HepG2 (cell line): ENCODE data around the gene MAPK4. TPM values are rescaled to one million over a fixed set of nuclear protein-coding genes. Genes with fewer than 3 reads are reported as not detected.

Experiments
- ELF1 ChIP-seq: sonication (generic); formaldehyde crosslinking; IDR thresholded peaks from 2 replicates; pipeline ENCODE4 v1.4.0; 2020; ENCODE audit warnings: missing genetic modification reagents
- HNRNPL ChIP-seq: fragments of 200-400 bp; formaldehyde crosslinking; IDR thresholded peaks from 2 replicates; pipeline ENCODE4 v1.6.1; 2017; ENCODE audit warnings: mild to moderate bottlenecking, low read depth, low read length
- MTF2 ChIP-seq: sonication (generic); formaldehyde crosslinking; IDR thresholded peaks from 2 replicates; pipeline ENCODE4 v1.5.0; 2020; ENCODE audit warnings: missing genetic modification reagents, borderline replicate concordance
- MYNN ChIP-seq: sonication (generic); formaldehyde crosslinking; IDR thresholded peaks from 2 replicates; pipeline ENCODE4 v1.4.0; 2020; ENCODE audit warnings: mild to moderate bottlenecking, low read depth, missing genetic modification reagents
- NCOR1 ChIP-seq: fragments of 200-600 bp; sonication (generic); IDR thresholded peaks from 2 replicates; pipeline ENCODE4 v1.7.0; 2017; ENCODE audit warnings: antibody characterized with exemption, low read length, borderline replicate concordance
- NFIB ChIP-seq: sonication (generic); formaldehyde crosslinking; IDR thresholded peaks from 2 replicates; pipeline ENCODE4 v1.9.0; 2021; ENCODE audit warnings: missing genetic modification reagents, mild to moderate bottlenecking, borderline replicate concordance
- RFXAP ChIP-seq: sonication (generic); formaldehyde crosslinking; IDR thresholded peaks from 2 replicates; pipeline ENCODE4 v1.4.0; 2020; ENCODE audit warnings: missing genetic modification reagents, borderline replicate concordance
- SAP130 ChIP-seq: IDR thresholded peaks from 2 replicates; pipeline ENCODE4 v1.6.1; 2016; ENCODE audit warnings: low read depth
- SOX6 ChIP-seq, 2 experiments: fragments of 450-650 bp in 1 of 2; sonication (generic) in 1 of 2; formaldehyde crosslinking in 1 of 2; IDR thresholded peaks; 2 replicates each; pipeline versions ENCODE4 v1.4.0 to v1.6.1; 2017 to 2020; ENCODE audit warnings: antibody characterized with exemption in 1 of 2, mild to moderate bottlenecking in 1 of 2, missing genetic modification reagents in 1 of 2
- TEAD2 ChIP-seq: sonication (generic); formaldehyde crosslinking; IDR thresholded peaks from 2 replicates; pipeline ENCODE4 v1.9.0; 2021; ENCODE audit warnings: missing genetic modification reagents
- U2AF2 ChIP-seq: fragments of 200-400 bp; formaldehyde crosslinking; IDR thresholded peaks from 2 replicates; pipeline ENCODE4 v1.6.1; 2017; ENCODE audit warnings: low read depth, mild to moderate bottlenecking, low read length
- ZMYM4 ChIP-seq: sonication (generic); formaldehyde crosslinking; IDR thresholded peaks from 2 replicates; pipeline ENCODE4 v1.8.1; 2023; ENCODE audit warnings: mild to moderate bottlenecking, missing genetic modification reagents
- ZNF264 ChIP-seq: sonication (generic); formaldehyde crosslinking; IDR thresholded peaks from 2 replicates; pipeline ENCODE4 v1.4.0; 2020; ENCODE audit warnings: missing genetic modification reagents
- ZNF331 ChIP-seq: sonication (generic); formaldehyde crosslinking; IDR thresholded peaks from 2 replicates; pipeline ENCODE4 v1.4.0; 2020; ENCODE audit warnings: missing genetic modification reagents
- ZNF572 ChIP-seq: sonication (generic); formaldehyde crosslinking; IDR thresholded peaks from 2 replicates; pipeline ENCODE4 v1.5.1; 2020; ENCODE audit warnings: mild to moderate bottlenecking, missing genetic modification reagents
- ZNF672 ChIP-seq: sonication (generic); formaldehyde crosslinking; IDR thresholded peaks from 2 replicates; pipeline ENCODE4 v1.8.1; 2022; ENCODE audit warnings: missing genetic modification reagents
- polyA plus RNA-seq, 8 experiments: library from polyadenylated mRNA; depleted of rRNA in 3 of 8; stranded (reverse) in 7 of 8; unstranded in 1 of 8; fragments of >200 nt; fragmentation: Illumina TruSeq in 4 of 8; extraction: Trizol in 4 of 8; gene quantifications; 2 replicates each; pipeline versions ENCODE4 v1.2.1 to v1.2.3, GENCODE V29; 2011 to 2016; ENCODE audit warnings: low read depth in 4 of 8, missing spikeins in 1 of 8, mixed read lengths in 1 of 8; ENCODE audit not compliant: insufficient read depth in 1 of 8
- total RNA-seq, 5 experiments: library from RNA; depleted of rRNA; stranded (reverse); fragments of >200 nt; fragmentation: Illumina TruSeq; extraction: Trizol; gene quantifications; 2 replicates each; pipeline ENCODE4 v1.2.3, GENCODE V29; 2016; ENCODE audit warnings: low read depth in 1 of 5
- TF ChIP-seq, protein P1 (sequence below): sonication (generic); formaldehyde crosslinking; IDR thresholded peaks from 2 replicates; pipeline ENCODE4 v1.5.1; 2020; ENCODE audit warnings: mild to moderate bottlenecking, missing genetic modification reagents, borderline replicate concordance
- TF ChIP-seq, protein P2 (sequence below): sonication (generic); formaldehyde crosslinking; IDR thresholded peaks from 2 replicates; pipeline ENCODE4 v1.4.0; 2020; ENCODE audit warnings: mild to moderate bottlenecking, missing genetic modification reagents, borderline replicate concordance
- TF ChIP-seq, protein P3 (sequence below): sonication (generic); formaldehyde crosslinking; IDR thresholded peaks from 2 replicates; pipeline ENCODE4 v1.4.0; 2020; ENCODE audit warnings: missing genetic modification reagents

Gene MAPK4
- total and polyA plus RNA-seq, 2 of the 13 experiments (the other 11 are each of a cell fraction or from before 2014, with no cell fraction given) = not detected

GRCh38 chr18:50614838-50615237 is 55.0 kb downstream of the MAPK4 start (continued):
- TF ChIP-seq, protein P1, sequence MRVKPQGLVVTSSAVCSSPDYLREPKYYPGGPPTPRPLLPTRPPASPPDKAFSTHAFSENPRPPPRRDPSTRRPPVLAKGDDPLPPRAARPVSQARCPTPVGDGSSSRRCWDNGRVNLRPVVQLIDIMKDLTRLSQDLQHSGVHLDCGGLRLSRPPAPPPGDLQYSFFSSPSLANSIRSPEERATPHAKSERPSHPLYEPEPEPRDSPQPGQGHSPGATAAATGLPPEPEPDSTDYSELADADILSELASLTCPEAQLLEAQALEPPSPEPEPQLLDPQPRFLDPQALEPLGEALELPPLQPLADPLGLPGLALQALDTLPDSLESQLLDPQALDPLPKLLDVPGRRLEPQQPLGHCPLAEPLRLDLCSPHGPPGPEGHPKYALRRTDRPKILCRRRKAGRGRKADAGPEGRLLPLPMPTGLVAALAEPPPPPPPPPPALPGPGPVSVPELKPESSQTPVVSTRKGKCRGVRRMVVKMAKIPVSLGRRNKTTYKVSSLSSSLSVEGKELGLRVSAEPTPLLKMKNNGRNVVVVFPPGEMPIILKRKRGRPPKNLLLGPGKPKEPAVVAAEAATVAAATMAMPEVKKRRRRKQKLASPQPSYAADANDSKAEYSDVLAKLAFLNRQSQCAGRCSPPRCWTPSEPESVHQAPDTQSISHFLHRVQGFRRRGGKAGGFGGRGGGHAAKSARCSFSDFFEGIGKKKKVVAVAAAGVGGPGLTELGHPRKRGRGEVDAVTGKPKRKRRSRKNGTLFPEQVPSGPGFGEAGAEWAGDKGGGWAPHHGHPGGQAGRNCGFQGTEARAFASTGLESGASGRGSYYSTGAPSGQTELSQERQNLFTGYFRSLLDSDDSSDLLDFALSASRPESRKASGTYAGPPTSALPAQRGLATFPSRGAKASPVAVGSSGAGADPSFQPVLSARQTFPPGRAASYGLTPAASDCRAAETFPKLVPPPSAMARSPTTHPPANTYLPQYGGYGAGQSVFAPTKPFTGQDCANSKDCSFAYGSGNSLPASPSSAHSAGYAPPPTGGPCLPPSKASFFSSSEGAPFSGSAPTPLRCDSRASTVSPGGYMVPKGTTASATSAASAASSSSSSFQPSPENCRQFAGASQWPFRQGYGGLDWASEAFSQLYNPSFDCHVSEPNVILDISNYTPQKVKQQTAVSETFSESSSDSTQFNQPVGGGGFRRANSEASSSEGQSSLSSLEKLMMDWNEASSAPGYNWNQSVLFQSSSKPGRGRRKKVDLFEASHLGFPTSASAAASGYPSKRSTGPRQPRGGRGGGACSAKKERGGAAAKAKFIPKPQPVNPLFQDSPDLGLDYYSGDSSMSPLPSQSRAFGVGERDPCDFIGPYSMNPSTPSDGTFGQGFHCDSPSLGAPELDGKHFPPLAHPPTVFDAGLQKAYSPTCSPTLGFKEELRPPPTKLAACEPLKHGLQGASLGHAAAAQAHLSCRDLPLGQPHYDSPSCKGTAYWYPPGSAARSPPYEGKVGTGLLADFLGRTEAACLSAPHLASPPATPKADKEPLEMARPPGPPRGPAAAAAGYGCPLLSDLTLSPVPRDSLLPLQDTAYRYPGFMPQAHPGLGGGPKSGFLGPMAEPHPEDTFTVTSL = peak; percentile 52; the same call in 1 of the 2 replicates
- peak; percentile 40; the same call in 1 of the 2 replicates for TF ChIP-seq ZMYM4
- TF ChIP-seq RFXAP (CRISPR knock-in tag) = 0 out of 2 replicates have a peak, but pooled peaks have one; percentile 50
- no peak for TF ChIP-seq U2AF2
- TF ChIP-seq ZNF572 (CRISPR knock-in tag) = no peak
- TF ChIP-seq ZNF672 = no peak
- no peak for TF ChIP-seq MYNN (CRISPR knock-in tag)
- TF ChIP-seq NFIB (CRISPR knock-in tag) = no peak
- TF ChIP-seq, protein P2, sequence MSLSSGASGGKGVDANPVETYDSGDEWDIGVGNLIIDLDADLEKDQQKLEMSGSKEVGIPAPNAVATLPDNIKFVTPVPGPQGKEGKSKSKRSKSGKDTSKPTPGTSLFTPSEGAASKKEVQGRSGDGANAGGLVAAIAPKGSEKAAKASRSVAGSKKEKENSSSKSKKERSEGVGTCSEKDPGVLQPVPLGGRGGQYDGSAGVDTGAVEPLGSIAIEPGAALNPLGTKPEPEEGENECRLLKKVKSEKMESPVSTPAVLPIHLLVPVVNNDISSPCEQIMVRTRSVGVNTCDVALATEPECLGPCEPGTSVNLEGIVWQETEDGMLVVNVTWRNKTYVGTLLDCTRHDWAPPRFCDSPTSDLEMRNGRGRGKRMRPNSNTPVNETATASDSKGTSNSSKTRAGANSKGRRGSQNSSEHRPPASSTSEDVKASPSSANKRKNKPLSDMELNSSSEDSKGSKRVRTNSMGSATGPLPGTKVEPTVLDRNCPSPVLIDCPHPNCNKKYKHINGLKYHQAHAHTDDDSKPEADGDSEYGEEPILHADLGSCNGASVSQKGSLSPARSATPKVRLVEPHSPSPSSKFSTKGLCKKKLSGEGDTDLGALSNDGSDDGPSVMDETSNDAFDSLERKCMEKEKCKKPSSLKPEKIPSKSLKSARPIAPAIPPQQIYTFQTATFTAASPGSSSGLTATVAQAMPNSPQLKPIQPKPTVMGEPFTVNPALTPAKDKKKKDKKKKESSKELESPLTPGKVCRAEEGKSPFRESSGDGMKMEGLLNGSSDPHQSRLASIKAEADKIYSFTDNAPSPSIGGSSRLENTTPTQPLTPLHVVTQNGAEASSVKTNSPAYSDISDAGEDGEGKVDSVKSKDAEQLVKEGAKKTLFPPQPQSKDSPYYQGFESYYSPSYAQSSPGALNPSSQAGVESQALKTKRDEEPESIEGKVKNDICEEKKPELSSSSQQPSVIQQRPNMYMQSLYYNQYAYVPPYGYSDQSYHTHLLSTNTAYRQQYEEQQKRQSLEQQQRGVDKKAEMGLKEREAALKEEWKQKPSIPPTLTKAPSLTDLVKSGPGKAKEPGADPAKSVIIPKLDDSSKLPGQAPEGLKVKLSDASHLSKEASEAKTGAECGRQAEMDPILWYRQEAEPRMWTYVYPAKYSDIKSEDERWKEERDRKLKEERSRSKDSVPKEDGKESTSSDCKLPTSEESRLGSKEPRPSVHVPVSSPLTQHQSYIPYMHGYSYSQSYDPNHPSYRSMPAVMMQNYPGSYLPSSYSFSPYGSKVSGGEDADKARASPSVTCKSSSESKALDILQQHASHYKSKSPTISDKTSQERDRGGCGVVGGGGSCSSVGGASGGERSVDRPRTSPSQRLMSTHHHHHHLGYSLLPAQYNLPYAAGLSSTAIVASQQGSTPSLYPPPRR (CRISPR knock-in tag) = peak; percentile 37; the same call in 1 of the 2 replicates
- TF ChIP-seq HNRNPL = 0 out of 2 replicates have a peak, but pooled peaks have one; percentile 53
- TF ChIP-seq ELF1 (CRISPR knock-in tag) = no peak
- peak; percentile 76; the same call in 1 of the 2 replicates for TF ChIP-seq NCOR1
- no peak for TF ChIP-seq SOX6 (IDR thresholded peaks at IDR 0.05)
- TF ChIP-seq SOX6 (CRISPR knock-in tag; IDR thresholded peaks at IDR 0.05) = peak; percentile 91
- TF ChIP-seq SAP130 (CRISPR knock-in tag) = peak; percentile 60
- TF ChIP-seq ZNF264 (CRISPR knock-in tag) = peak; percentile 85; the same call in 1 of the 2 replicates
- no peak for TF ChIP-seq TEAD2 (CRISPR knock-in tag)
- TF ChIP-seq MTF2 (CRISPR knock-in tag) = no peak
- peak; percentile 95 for TF ChIP-seq ZNF331 (CRISPR knock-in tag)
- TF ChIP-seq, protein P3, sequence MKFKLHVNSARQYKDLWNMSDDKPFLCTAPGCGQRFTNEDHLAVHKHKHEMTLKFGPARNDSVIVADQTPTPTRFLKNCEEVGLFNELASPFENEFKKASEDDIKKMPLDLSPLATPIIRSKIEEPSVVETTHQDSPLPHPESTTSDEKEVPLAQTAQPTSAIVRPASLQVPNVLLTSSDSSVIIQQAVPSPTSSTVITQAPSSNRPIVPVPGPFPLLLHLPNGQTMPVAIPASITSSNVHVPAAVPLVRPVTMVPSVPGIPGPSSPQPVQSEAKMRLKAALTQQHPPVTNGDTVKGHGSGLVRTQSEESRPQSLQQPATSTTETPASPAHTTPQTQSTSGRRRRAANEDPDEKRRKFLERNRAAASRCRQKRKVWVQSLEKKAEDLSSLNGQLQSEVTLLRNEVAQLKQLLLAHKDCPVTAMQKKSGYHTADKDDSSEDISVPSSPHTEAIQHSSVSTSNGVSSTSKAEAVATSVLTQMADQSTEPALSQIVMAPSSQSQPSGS (CRISPR knock-in tag) = peak; percentile 32; the same call in 1 of the 2 replicates
